ENCODE measurements around the gene CCDC192. TPM values are rescaled to one million over a fixed set of nuclear protein-coding genes. Genes with fewer than 3 reads are reported as not detected.

Gene CCDC192
- total and polyA plus RNA-seq, 2 experiments from 2014 or later = 0.40 TPM; not detected in 1

- TF ChIP-seq CTCF (conservative IDR thresholded peaks at IDR 0.05; ENCODE audit: low read depth in 2 of 2) = no peak
- TF ChIP-seq, protein P1, sequence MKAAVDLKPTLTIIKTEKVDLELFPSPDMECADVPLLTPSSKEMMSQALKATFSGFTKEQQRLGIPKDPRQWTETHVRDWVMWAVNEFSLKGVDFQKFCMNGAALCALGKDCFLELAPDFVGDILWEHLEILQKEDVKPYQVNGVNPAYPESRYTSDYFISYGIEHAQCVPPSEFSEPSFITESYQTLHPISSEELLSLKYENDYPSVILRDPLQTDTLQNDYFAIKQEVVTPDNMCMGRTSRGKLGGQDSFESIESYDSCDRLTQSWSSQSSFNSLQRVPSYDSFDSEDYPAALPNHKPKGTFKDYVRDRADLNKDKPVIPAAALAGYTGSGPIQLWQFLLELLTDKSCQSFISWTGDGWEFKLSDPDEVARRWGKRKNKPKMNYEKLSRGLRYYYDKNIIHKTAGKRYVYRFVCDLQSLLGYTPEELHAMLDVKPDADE (IDR thresholded peaks at IDR 0.05) = no peak
These were observed 244.8 kb downstream of the CCDC192 start (continued) for GRCh38 chr5:127947941-127948340.

- no peaks in the 10 kb centered on the region for H4K20me1 ChIP-seq (replicated peaks; ENCODE audit: insufficient read depth)
- no peaks in the 10 kb centered on the region for H3K9me2 ChIP-seq (ENCODE audit: insufficient read depth)
- no peak overlapping the region for H3K27ac ChIP-seq (ENCODE audit: low read depth)
- H3K4me1 ChIP-seq (ENCODE audit: insufficient read depth) = no peaks in the 10 kb centered on the region
- H3F3A ChIP-seq (replicated peaks; ENCODE audit: low read depth) = no peaks in the 10 kb centered on the region
- Mint-ChIP-seq H3K4me1 (no peaks in the 10 kb centered on the region), H3K4me3 (no peak overlapping the region), H3K27me3 (ENCODE audit: insufficient read depth, low read depth, poor library complexity) (no peaks in the 10 kb centered on the region), H3K36me3 (ENCODE audit: low read depth) (no peaks in the 10 kb centered on the region), H3K27ac (no peak overlapping the region), H3K9me3 (no peaks in the 10 kb centered on the region; the same call in 2 of the 3 replicates)
- no peak for DNase-seq (ENCODE audit: low spot score)
- no peak for ATAC-seq
- no peaks in the 10 kb centered on the region for H3K27me3 ChIP-seq (ENCODE audit: insufficient read depth)
- H3K36me3 ChIP-seq (ENCODE audit: insufficient read depth) = no peaks in the 10 kb centered on the region
- H3K4me2 ChIP-seq = no peak overlapping the region
- no peak overlapping the region for H2AFZ ChIP-seq
- H3K79me2 ChIP-seq (replicated peaks; ENCODE audit: insufficient read depth) = no peaks in the 10 kb centered on the region
- H3K4me3 ChIP-seq = no peak overlapping the region
- TF ChIP-seq STAT1 (IDR thresholded peaks at IDR 0.05; ENCODE audit: unreplicated experiment) (no peak), EZH2 (IDR thresholded peaks at IDR 0.05; ENCODE audit: low read depth, unreplicated experiment) (no peak), CTCF (conservative IDR thresholded peaks at IDR 0.05; ENCODE audit: low read depth in 2 of 2) (no peak), POLR2AphosphoS5 (IDR thresholded peaks at IDR 0.05; ENCODE audit: low read depth) (no peak), ZNF331 (CRISPR knock-in tag; IDR thresholded peaks at IDR 0.05; ENCODE audit: low read depth) (no peak), EZH2phosphoT487 (IDR thresholded peaks at IDR 0.05; ENCODE audit: unreplicated experiment) (no peak), CREB1 (CRISPR knock-in tag; IDR thresholded peaks at IDR 0.05; ENCODE audit: low read depth) (no peak), NANOG (IDR thresholded peaks at IDR 0.05; ENCODE audit: borderline replicate concordance) (no peak), JUNB (IDR thresholded peaks at IDR 0.05; ENCODE audit: unreplicated experiment) (no peak), ZNF114 (CRISPR knock-in tag; IDR thresholded peaks at IDR 0.05) (no peak)
- TF ChIP-seq, protein P1 (IDR thresholded peaks at IDR 0.05) = no peak
- TF ChIP-seq, protein P2, sequence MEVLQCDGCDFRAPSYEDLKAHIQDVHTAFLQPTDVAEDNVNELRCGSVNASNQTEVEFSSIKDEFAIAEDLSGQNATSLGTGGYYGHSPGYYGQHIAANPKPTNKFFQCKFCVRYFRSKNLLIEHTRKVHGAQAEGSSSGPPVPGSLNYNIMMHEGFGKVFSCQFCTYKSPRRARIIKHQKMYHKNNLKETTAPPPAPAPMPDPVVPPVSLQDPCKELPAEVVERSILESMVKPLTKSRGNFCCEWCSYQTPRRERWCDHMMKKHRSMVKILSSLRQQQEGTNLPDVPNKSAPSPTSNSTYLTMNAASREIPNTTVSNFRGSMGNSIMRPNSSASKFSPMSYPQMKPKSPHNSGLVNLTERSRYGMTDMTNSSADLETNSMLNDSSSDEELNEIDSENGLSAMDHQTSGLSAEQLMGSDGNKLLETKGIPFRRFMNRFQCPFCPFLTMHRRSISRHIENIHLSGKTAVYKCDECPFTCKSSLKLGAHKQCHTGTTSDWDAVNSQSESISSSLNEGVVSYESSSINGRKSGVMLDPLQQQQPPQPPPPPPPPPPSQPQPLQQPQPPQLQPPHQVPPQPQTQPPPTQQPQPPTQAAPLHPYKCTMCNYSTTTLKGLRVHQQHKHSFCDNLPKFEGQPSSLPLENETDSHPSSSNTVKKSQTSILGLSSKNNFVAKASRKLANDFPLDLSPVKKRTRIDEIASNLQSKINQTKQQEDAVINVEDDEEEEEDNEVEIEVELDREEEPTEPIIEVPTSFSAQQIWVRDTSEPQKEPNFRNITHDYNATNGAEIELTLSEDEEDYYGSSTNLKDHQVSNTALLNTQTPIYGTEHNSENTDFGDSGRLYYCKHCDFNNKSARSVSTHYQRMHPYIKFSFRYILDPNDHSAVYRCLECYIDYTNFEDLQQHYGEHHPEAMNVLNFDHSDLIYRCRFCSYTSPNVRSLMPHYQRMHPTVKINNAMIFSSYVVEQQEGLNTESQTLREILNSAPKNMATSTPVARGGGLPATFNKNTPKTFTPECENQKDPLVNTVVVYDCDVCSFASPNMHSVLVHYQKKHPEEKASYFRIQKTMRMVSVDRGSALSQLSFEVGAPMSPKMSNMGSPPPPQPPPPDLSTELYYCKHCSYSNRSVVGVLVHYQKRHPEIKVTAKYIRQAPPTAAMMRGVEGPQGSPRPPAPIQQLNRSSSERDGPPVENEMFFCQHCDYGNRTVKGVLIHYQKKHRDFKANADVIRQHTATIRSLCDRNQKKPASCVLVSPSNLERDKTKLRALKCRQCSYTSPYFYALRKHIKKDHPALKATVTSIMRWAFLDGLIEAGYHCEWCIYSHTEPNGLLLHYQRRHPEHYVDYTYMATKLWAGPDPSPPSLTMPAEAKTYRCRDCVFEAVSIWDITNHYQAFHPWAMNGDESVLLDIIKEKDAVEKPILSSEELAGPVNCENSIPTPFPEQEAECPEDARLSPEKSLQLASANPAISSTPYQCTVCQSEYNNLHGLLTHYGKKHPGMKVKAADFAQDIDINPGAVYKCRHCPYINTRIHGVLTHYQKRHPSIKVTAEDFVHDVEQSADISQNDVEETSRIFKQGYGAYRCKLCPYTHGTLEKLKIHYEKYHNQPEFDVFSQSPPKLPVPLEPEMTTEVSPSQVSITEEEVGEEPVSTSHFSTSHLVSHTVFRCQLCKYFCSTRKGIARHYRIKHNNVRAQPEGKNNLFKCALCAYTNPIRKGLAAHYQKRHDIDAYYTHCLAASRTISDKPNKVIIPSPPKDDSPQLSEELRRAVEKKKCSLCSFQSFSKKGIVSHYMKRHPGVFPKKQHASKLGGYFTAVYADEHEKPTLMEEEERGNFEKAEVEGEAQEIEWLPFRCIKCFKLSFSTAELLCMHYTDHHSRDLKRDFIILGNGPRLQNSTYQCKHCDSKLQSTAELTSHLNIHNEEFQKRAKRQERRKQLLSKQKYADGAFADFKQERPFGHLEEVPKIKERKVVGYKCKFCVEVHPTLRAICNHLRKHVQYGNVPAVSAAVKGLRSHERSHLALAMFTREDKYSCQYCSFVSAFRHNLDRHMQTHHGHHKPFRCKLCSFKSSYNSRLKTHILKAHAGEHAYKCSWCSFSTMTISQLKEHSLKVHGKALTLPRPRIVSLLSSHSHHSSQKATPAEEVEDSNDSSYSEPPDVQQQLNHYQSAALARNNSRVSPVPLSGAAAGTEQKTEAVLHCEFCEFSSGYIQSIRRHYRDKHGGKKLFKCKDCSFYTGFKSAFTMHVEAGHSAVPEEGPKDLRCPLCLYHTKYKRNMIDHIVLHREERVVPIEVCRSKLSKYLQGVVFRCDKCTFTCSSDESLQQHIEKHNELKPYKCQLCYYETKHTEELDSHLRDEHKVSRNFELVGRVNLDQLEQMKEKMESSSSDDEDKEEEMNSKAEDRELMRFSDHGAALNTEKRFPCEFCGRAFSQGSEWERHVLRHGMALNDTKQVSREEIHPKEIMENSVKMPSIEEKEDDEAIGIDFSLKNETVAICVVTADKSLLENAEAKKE (CRISPR knock-in tag; IDR thresholded peaks at IDR 0.05) = no peak
These were observed 247.7 kb downstream of the CCDC192 start for GRCh38 chr5:127950707-127951391.
